Thyroid gland (tissue), 4 donors: ENCODE measurements around the gene ASCC1. TPM values are rescaled to one million over a fixed set of nuclear protein-coding genes. Genes with fewer than 3 reads are reported as not detected.

Source experiments
- DNase-seq, 2 donors: peaks; one replicate each; pipeline ENCODE4 v3.0.0-alpha.2; 2019
- H3K27ac ChIP-seq, 3 donors: fragments of 200-600 bp; sonication (generic); 1 replicate in 2 of 3; 2 replicates in 1 of 3; pipeline ENCODE4 v1.5.1; 2016 to 2019; ENCODE audit warnings: mild to moderate bottlenecking in 1 of 3, moderate library complexity in 1 of 3
- H3K27me3 ChIP-seq: fragments of 200-600 bp; sonication (generic); one replicate; pipeline ENCODE4 v1.5.1; 2019
- H3K36me3 ChIP-seq, 2 donors: fragments of 200-600 bp; sonication (generic); one replicate each; pipeline ENCODE4 v1.5.1; 2016 to 2019
- H3K4me1 ChIP-seq, 2 donors: fragments of 200-600 bp; sonication (generic); one replicate each; pipeline ENCODE4 v1.5.1; 2017 to 2019
- H3K4me3 ChIP-seq, 3 donors: fragments of 200-600 bp; sonication (generic); replicated peaks in 1 of 3; 1 replicate in 2 of 3; 2 replicates in 1 of 3; pipeline ENCODE4 v1.5.1; 2016; ENCODE audit warnings: mild to moderate bottlenecking in 1 of 3
- H3K9me3 ChIP-seq: fragments of 200-600 bp; sonication (generic); one replicate; pipeline ENCODE4 v1.5.1; 2017
- CTCF ChIP-seq, 6 experiments: fragments of 200-600 bp in 3 of 6; fragments of 450-650 bp in 3 of 6; sonication (generic) in 3 of 6; IDR thresholded peaks; one replicate each; pipeline ENCODE4 v1.5.1; 2016 to 2019; ENCODE audit warnings: antibody characterized with exemption in 6 of 6, mild to moderate bottlenecking in 2 of 6, inconsistent platforms in 1 of 6, moderate library complexity in 1 of 6
- POLR2A ChIP-seq, 2 donors: fragments of 450-650 bp; IDR thresholded peaks; one replicate each; pipeline ENCODE4 v1.6.1; 2017; ENCODE audit warnings: antibody characterized with exemption in 2 of 2, mild to moderate bottlenecking in 2 of 2, moderate library complexity in 1 of 2
- WGBS, 2 donors: methylation state at CpG; one replicate each; pipeline ENCODE4 v1.1.5; 2017; 5-methylcytosine and 5-hydroxymethylcytosine counted together
- intact Hi-C: fragments of 100-400 bp; cut with DNase I; formaldehyde crosslinking; loops from one replicate; pipeline ENCODE4 v1.15.1; 2023
- total RNA-seq, 4 donors: library from RNA; depleted of rRNA; stranded (reverse); fragments of >200 nt; gene quantifications; one replicate each; pipeline ENCODE4 v1.2.3, GENCODE V29; 2016

The ASCC1 gene
- total RNA-seq, 4 donors from 2014 or later = 26.7 to 30.3 (median 28.1) TPM

- DNase-seq = no peak
- WGBS, 2 donors = 94% methylated on average over 26 to 29 of the region's 29 CpGs
- Histone ChIP-seq H3K9me3 (no peaks in the 10 kb centered on the region), H3K27ac (no peak overlapping the region), H3K4me1 (no peaks in the 10 kb centered on the region), H3K36me3 (no peaks in the 10 kb centered on the region), H3K27me3 (no peaks in the 10 kb centered on the region), H3K4me3 (no peak overlapping the region)
- TF ChIP-seq POLR2A (IDR thresholded peaks at IDR 0.05) (no peak), CTCF (IDR thresholded peaks at IDR 0.05) (no peak)
- intact Hi-C loops = no loop called here
Measured at GRCh38 chr10:72062832-72063702, 153.0 kb downstream of the ASCC1 start.

GRCh38 chr10:72062382-72062781 is 153.7 kb downstream of the ASCC1 start:
- H3K36me3 ChIP-seq = no peaks in the 10 kb centered on the region
- H3K27me3 ChIP-seq = no peaks in the 10 kb centered on the region
- no peak overlapping the region for H3K27ac ChIP-seq
- no peaks in the 10 kb centered on the region for H3K9me3 ChIP-seq
- no peaks in the 10 kb centered on the region for H3K4me1 ChIP-seq
- TF ChIP-seq CTCF (IDR thresholded peaks at IDR 0.05) (no peak), POLR2A (IDR thresholded peaks at IDR 0.05) (no peak)
- H3K4me3 ChIP-seq = no peak overlapping the region
- no peak for DNase-seq
- 88 to 95% methylated on average over 10 of the region's 10 CpGs for WGBS, 2 donors
- intact Hi-C loops = no loop called here

GRCh38 chr10:72061930-72062329 is 154.1 kb downstream of the ASCC1 start:
- Histone ChIP-seq H3K9me3 (no peaks in the 10 kb centered on the region), H3K4me1 (no peaks in the 10 kb centered on the region), H3K36me3 (no peaks in the 10 kb centered on the region), H3K27me3 (no peaks in the 10 kb centered on the region), H3K27ac (no peak overlapping the region), H3K4me3 (no peak overlapping the region)
- intact Hi-C loops = no loop called here
- DNase-seq = no peak
- 92 to 96% methylated on average over 8 of the region's 9 CpGs for WGBS, 2 donors
- TF ChIP-seq CTCF (IDR thresholded peaks at IDR 0.05) = no peak
- no peak for TF ChIP-seq POLR2A (IDR thresholded peaks at IDR 0.05)

GRCh38 chr10:72061491-72061890 is 154.6 kb downstream of the ASCC1 start:
- no peak for TF ChIP-seq POLR2A (IDR thresholded peaks at IDR 0.05)
- no peak for TF ChIP-seq CTCF (IDR thresholded peaks at IDR 0.05)
- H3K27ac ChIP-seq = no peak overlapping the region
- H3K27me3 ChIP-seq = no peaks in the 10 kb centered on the region
- H3K36me3 ChIP-seq = no peaks in the 10 kb centered on the region
- 83 to 90% methylated on average over 2 to 5 of the region's 5 CpGs for WGBS, 2 donors
- H3K9me3 ChIP-seq = no peaks in the 10 kb centered on the region
- H3K4me1 ChIP-seq = no peaks in the 10 kb centered on the region
- intact Hi-C loops = no loop called here
- no peak overlapping the region for H3K4me3 ChIP-seq
- DNase-seq = no peak
